Measurements from ENCODE around the gene EPN1. TPM values are rescaled to one million over a fixed set of nuclear protein-coding genes. Genes with fewer than 3 reads are reported as not detected.

The EPN1 gene
- total RNA-seq, 2 donors from 2014 or later = 148 to 149 TPM

GRCh38 chr19:55659822-55660221 is 15.2 kb upstream of the EPN1 start:
- Mint-ChIP-seq H3K27ac (peak overlapping the region; percentile 68), H3K27me3 (ENCODE audit: insufficient read depth) (no peaks in the 10 kb centered on the region), H3K4me1 (peaks cover 22% of the 10 kb centered on the region), H3K36me3 (ENCODE audit: low read depth) (peaks cover 48% of the 10 kb centered on the region), H3K4me3 (no peak overlapping the region), H3K9me3 (no peaks in the 10 kb centered on the region)
- H3K4me1 ChIP-seq (ENCODE audit: control insufficient read depth, insufficient read depth, low read length) = peaks cover 5% of the 10 kb centered on the region
- no peaks in the 10 kb centered on the region for H3K27me3 ChIP-seq (ENCODE audit: control insufficient read depth, insufficient read depth, low read length, poor library complexity, severe bottlenecking)
- 94 to 100% methylated on average over 2 to 7 of the region's 9 CpGs for WGBS, 2 experiments (ENCODE audit: insufficient coverage in 1 of 2, insufficient read length in 1 of 2)
- peaks cover 49% of the 10 kb centered on the region for H3K36me3 ChIP-seq (ENCODE audit: control insufficient read depth, insufficient read depth, low read length)
- TF ChIP-seq CTCF (conservative IDR thresholded peaks at IDR 0.05) = no peak
- no peak for DNase-seq
- H3K4me3 ChIP-seq (ENCODE audit: low read length) = no peak overlapping the region
- no peaks in the 10 kb centered on the region for H3K9me3 ChIP-seq (ENCODE audit: control insufficient read depth, low read length)
- H3K9ac ChIP-seq (ENCODE audit: extremely low read depth, low read length, poor library complexity, severe bottlenecking) = no peak overlapping the region
- no peak overlapping the region for H3K27ac ChIP-seq (ENCODE audit: low read depth, low read length)

DNA sequence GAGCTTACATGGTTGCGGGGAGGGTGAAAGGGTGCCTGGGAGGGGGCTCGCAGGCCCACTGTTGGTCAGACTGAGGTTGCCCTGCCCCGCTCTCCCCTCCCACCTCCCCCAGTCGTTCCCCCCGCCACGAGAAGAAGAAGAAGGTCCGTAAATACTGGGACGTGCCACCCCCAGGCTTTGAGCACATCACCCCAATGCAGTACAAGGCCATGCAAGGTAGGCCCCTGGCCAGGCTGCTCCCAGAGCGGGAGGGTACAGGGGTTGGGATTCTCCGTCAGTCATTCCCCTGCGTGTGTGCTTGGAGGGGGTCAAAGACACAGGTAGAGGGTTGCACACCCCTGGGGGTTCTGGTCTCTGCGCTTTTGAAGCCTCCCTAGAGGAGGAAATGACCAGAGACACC is 14.6 kb upstream of the EPN1 start:
- H3K4me1 Mint-ChIP-seq = peaks cover 22% of the 10 kb centered on the region
- H3K4me1 ChIP-seq (ENCODE audit: control insufficient read depth, insufficient read depth, low read length) = peaks cover 5% of the 10 kb centered on the region
- no peak for DNase-seq
- H3K27ac ChIP-seq (ENCODE audit: low read depth, low read length) = no peak overlapping the region
- 81 to 98% methylated on average over 3 to 8 of the region's 12 CpGs for WGBS, 2 experiments (ENCODE audit: insufficient coverage in 1 of 2, insufficient read length in 1 of 2)
- peaks cover 50% of the 10 kb centered on the region for H3K36me3 Mint-ChIP-seq (ENCODE audit: low read depth)
- H3K36me3 ChIP-seq (ENCODE audit: control insufficient read depth, insufficient read depth, low read length) = peaks cover 52% of the 10 kb centered on the region
- no peak for TF ChIP-seq CTCF (conservative IDR thresholded peaks at IDR 0.05)
- H3K9ac ChIP-seq (ENCODE audit: extremely low read depth, low read length, poor library complexity, severe bottlenecking) = no peak overlapping the region
- H3K9me3 Mint-ChIP-seq = no peaks in the 10 kb centered on the region
- H3K27ac Mint-ChIP-seq = peak overlapping the region; percentile 35
- H3K4me3 ChIP-seq (ENCODE audit: low read length) = no peak overlapping the region
- no peaks in the 10 kb centered on the region for H3K9me3 ChIP-seq (ENCODE audit: control insufficient read depth, low read length)
- no peaks in the 10 kb centered on the region for H3K27me3 Mint-ChIP-seq (ENCODE audit: insufficient read depth)
- no peak overlapping the region for H3K4me3 Mint-ChIP-seq
- no peaks in the 10 kb centered on the region for H3K27me3 ChIP-seq (ENCODE audit: control insufficient read depth, insufficient read depth, low read length, poor library complexity, severe bottlenecking)

GRCh38 chr19:55660991-55661390 is 14.0 kb upstream of the EPN1 start:
- 92 to 96% methylated on average over 10 to 16 of the region's 16 CpGs for WGBS, 2 experiments (ENCODE audit: insufficient coverage in 1 of 2, insufficient read length in 1 of 2)
- H3K4me3 ChIP-seq (ENCODE audit: low read length) = no peak overlapping the region
- peaks cover 56% of the 10 kb centered on the region for H3K36me3 ChIP-seq (ENCODE audit: control insufficient read depth, insufficient read depth, low read length)
- no peak for TF ChIP-seq CTCF (conservative IDR thresholded peaks at IDR 0.05)
- no peak for DNase-seq
- Mint-ChIP-seq H3K4me1 (peaks cover 21% of the 10 kb centered on the region), H3K27ac (no peak overlapping the region), H3K36me3 (ENCODE audit: low read depth) (peaks cover 54% of the 10 kb centered on the region), H3K9me3 (no peaks in the 10 kb centered on the region), H3K27me3 (ENCODE audit: insufficient read depth) (no peaks in the 10 kb centered on the region), H3K4me3 (no peak overlapping the region)
- no peaks in the 10 kb centered on the region for H3K27me3 ChIP-seq (ENCODE audit: control insufficient read depth, insufficient read depth, low read length, poor library complexity, severe bottlenecking)
- no peaks in the 10 kb centered on the region for H3K9me3 ChIP-seq (ENCODE audit: control insufficient read depth, low read length)
- H3K27ac ChIP-seq (ENCODE audit: low read depth, low read length) = no peak overlapping the region
- peaks cover 7% of the 10 kb centered on the region for H3K4me1 ChIP-seq (ENCODE audit: control insufficient read depth, insufficient read depth, low read length)
- no peak overlapping the region for H3K9ac ChIP-seq (ENCODE audit: extremely low read depth, low read length, poor library complexity, severe bottlenecking)
